HepG2 (cell line): ENCODE measurements around the gene EIF4G1. TPM values are rescaled to one million over a fixed set of nuclear protein-coding genes. Genes with fewer than 3 reads are reported as not detected.

Experiments used
- BCL6 ChIP-seq: IDR thresholded peaks from 2 replicates; pipeline ENCODE4 v1.6.1; 2016; ENCODE audit warnings: missing genetic modification reagents, missing compliant biosample characterization
- HNF1B ChIP-seq: sonication (generic); formaldehyde crosslinking; IDR thresholded peaks from 2 replicates; pipeline ENCODE4 v1.5.1; 2020; ENCODE audit warnings: mild to moderate bottlenecking, moderate library complexity, missing genetic modification reagents
- HNF4A ChIP-seq: sonication (generic); formaldehyde crosslinking; IDR thresholded peaks from 2 replicates; pipeline ENCODE4 v1.4.0; 2020; ENCODE audit warnings: missing genetic modification reagents
- HNRNPH1 ChIP-seq: fragments of 200-400 bp; formaldehyde crosslinking; optimal IDR thresholded peaks from 2 replicates; pipeline ENCODE3; 2017; ENCODE audit warnings: mild to moderate bottlenecking, low read depth, low read length
- KDM3A ChIP-seq: IDR thresholded peaks from 2 replicates; pipeline ENCODE4 v1.6.1; 2018; ENCODE audit warnings: low read depth, missing compliant biosample characterization
- MED1 ChIP-seq: sonication (generic); formaldehyde crosslinking; IDR thresholded peaks from 2 replicates; pipeline ENCODE4 v1.4.0; 2020; ENCODE audit warnings: missing genetic modification reagents
- MEIS1 ChIP-seq: sonication (generic); formaldehyde crosslinking; IDR thresholded peaks from 2 replicates; pipeline ENCODE4 v1.9.0; 2021; ENCODE audit warnings: mild to moderate bottlenecking, missing genetic modification reagents, moderate library complexity, borderline replicate concordance
- NR2C2 ChIP-seq: sonication (generic); formaldehyde crosslinking; IDR thresholded peaks from 2 replicates; pipeline ENCODE4 v1.4.0; 2020; ENCODE audit warnings: missing genetic modification reagents, mild to moderate bottlenecking, moderate library complexity, borderline replicate concordance
- RARA ChIP-seq: IDR thresholded peaks from 2 replicates; pipeline ENCODE4 v1.6.1; 2016; ENCODE audit warnings: missing genetic modification reagents, missing compliant biosample characterization
- RFXAP ChIP-seq: sonication (generic); formaldehyde crosslinking; IDR thresholded peaks from 2 replicates; pipeline ENCODE4 v1.4.0; 2020; ENCODE audit warnings: missing genetic modification reagents, borderline replicate concordance
- SKI ChIP-seq: fragments of 450-650 bp; IDR thresholded peaks from one replicate; pipeline ENCODE4 v1.6.1; 2018; ENCODE audit warnings: mild to moderate bottlenecking; ENCODE audit not compliant: partially characterized antibody
- SP2 ChIP-seq: sonication (generic); formaldehyde crosslinking; IDR thresholded peaks from 2 replicates; pipeline ENCODE4 v1.5.1; 2020; ENCODE audit warnings: mild to moderate bottlenecking, missing genetic modification reagents
- TAF1 ChIP-seq: sonication (generic); formaldehyde crosslinking; IDR thresholded peaks from 2 replicates; pipeline ENCODE4 v1.4.0; 2020; ENCODE audit warnings: missing genetic modification reagents
- TFAP4 ChIP-seq: sonication (generic); IDR thresholded peaks from 2 replicates; pipeline ENCODE4 v1.6.1; 2016; ENCODE audit warnings: low read depth, borderline replicate concordance
- TFDP2 ChIP-seq: sonication (generic); formaldehyde crosslinking; IDR thresholded peaks from 2 replicates; pipeline ENCODE4 v1.4.0; 2020; ENCODE audit warnings: missing genetic modification reagents
- ZFP37 ChIP-seq: sonication (generic); formaldehyde crosslinking; IDR thresholded peaks from 2 replicates; pipeline ENCODE4 v1.4.0; 2020; ENCODE audit warnings: missing genetic modification reagents, borderline replicate concordance
- ZNF18 ChIP-seq: sonication (generic); formaldehyde crosslinking; IDR thresholded peaks from 2 replicates; pipeline ENCODE4 v1.8.0; 2022; ENCODE audit warnings: mild to moderate bottlenecking, missing genetic modification reagents; ENCODE audit not compliant: insufficient replicate concordance
- ZNF564 ChIP-seq: sonication (generic); formaldehyde crosslinking; IDR thresholded peaks from 2 replicates; pipeline ENCODE4 v1.8.1; 2023; ENCODE audit warnings: mild to moderate bottlenecking, missing genetic modification reagents
- ZNF569 ChIP-seq: sonication (generic); formaldehyde crosslinking; IDR thresholded peaks from 2 replicates; pipeline ENCODE4 v1.5.0; 2020; ENCODE audit warnings: mild to moderate bottlenecking, missing genetic modification reagents, moderate library complexity, borderline replicate concordance
- ZNF746 ChIP-seq: sonication (generic); formaldehyde crosslinking; IDR thresholded peaks from 2 replicates; pipeline ENCODE4 v1.8.0; 2022; ENCODE audit warnings: mild to moderate bottlenecking, missing genetic modification reagents
- ZNF761 ChIP-seq: sonication (generic); formaldehyde crosslinking; conservative IDR thresholded peaks from 2 replicates; pipeline ENCODE4 v1.4.0; 2020; ENCODE audit warnings: mild to moderate bottlenecking, missing genetic modification reagents
- ZSCAN9 ChIP-seq: IDR thresholded peaks from 2 replicates; pipeline ENCODE4 v1.6.1; 2016; ENCODE audit warnings: borderline replicate concordance
- polyA plus RNA-seq, 8 experiments: library from polyadenylated mRNA; depleted of rRNA in 3 of 8; stranded (reverse) in 7 of 8; unstranded in 1 of 8; fragments of >200 nt; fragmentation: Illumina TruSeq in 4 of 8; extraction: Trizol in 4 of 8; gene quantifications; 2 replicates each; pipeline versions ENCODE4 v1.2.1 to v1.2.3, GENCODE V29; 2011 to 2016; ENCODE audit warnings: low read depth in 4 of 8, missing spikeins in 1 of 8, mixed read lengths in 1 of 8; ENCODE audit not compliant: insufficient read depth in 1 of 8
- total RNA-seq, 5 experiments: library from RNA; depleted of rRNA; stranded (reverse); fragments of >200 nt; fragmentation: Illumina TruSeq; extraction: Trizol; gene quantifications; 2 replicates each; pipeline ENCODE4 v1.2.3, GENCODE V29; 2016; ENCODE audit warnings: low read depth in 1 of 5
- TF ChIP-seq, protein P1 (sequence below): IDR thresholded peaks from 2 replicates; pipeline ENCODE4 v1.6.1; 2016; ENCODE audit warnings: mild to moderate bottlenecking, missing biosample characterization, missing genetic modification reagents
- TF ChIP-seq, protein P2 (sequence below): IDR thresholded peaks from 2 replicates; pipeline ENCODE4 v1.6.1; 2018; ENCODE audit warnings: missing genetic modification reagents, mild to moderate bottlenecking, missing compliant biosample characterization

Gene EIF4G1
- total and polyA plus RNA-seq, 2 of the 13 experiments (the other 11 are each of a cell fraction or from before 2014, with no cell fraction given), result 208 to 213 TPM

DNA sequence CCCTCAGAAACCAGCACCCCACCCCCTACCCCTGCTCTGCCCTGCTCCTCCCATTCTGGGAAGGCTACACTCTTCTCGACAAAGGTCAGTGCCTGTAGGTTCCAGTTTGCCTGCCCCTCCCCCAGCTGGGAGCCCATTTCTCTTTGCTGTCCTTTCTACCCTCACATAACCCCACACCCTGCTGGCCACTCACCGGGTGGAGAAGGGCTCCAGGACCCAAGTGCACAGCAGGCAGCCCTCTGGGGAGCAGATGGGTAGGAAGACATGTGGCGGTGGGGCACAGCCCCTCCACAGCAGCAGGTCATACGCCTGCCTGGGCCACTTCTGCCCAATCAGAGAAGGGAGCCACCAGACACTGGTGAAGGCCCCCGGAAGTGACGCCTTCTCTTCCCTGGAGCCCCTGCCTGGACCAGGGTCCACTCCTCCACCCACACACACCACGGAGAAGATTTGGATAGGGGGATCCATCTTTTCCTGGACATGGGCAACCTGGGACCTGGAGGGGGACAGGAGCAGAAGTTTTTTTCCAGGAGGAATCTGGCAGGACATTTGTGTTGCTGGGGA lies 63.6 kb downstream of the EIF4G1 start, which contains the start of gene THPO (continued):
- peak; percentile 76; the same call in 1 of the 2 replicates for TF ChIP-seq TFAP4
- peak; percentile 27 for TF ChIP-seq SKI
- TF ChIP-seq TAF1 (CRISPR knock-in tag), result peak; percentile 84
- TF ChIP-seq HNRNPH1, result no peak
- TF ChIP-seq ZNF569 (CRISPR knock-in tag), result 0 out of 2 replicates have a peak, but pooled peaks have one; percentile 60
- no peak for TF ChIP-seq ZNF564 (CRISPR knock-in tag)
- peak; percentile 63; the same call in 1 of the 2 replicates for TF ChIP-seq ZFP37 (CRISPR knock-in tag)
- TF ChIP-seq HNF1B (CRISPR knock-in tag), result peak; percentile 90
- peak; percentile 73 for TF ChIP-seq SP2 (CRISPR knock-in tag)
- peak; percentile 86 for TF ChIP-seq NR2C2 (CRISPR knock-in tag)
- TF ChIP-seq, protein P1, sequence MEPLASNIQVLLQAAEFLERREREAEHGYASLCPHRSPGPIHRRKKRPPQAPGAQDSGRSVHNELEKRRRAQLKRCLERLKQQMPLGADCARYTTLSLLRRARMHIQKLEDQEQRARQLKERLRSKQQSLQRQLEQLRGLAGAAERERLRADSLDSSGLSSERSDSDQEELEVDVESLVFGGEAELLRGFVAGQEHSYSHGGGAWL (CRISPR knock-in tag), result peak; percentile 46; the same call in 1 of the 2 replicates
- 0 out of 2 replicates have a peak, but pooled peaks have one; percentile 58 for TF ChIP-seq ZNF761 (CRISPR knock-in tag)
- TF ChIP-seq BCL6 (CRISPR knock-in tag), result 0 out of 2 replicates have a peak, but pooled peaks have one; percentile 25
- TF ChIP-seq MEIS1 (CRISPR knock-in tag), result 0 out of 2 replicates have a peak, but pooled peaks have one; percentile 29
- TF ChIP-seq, protein P2, sequence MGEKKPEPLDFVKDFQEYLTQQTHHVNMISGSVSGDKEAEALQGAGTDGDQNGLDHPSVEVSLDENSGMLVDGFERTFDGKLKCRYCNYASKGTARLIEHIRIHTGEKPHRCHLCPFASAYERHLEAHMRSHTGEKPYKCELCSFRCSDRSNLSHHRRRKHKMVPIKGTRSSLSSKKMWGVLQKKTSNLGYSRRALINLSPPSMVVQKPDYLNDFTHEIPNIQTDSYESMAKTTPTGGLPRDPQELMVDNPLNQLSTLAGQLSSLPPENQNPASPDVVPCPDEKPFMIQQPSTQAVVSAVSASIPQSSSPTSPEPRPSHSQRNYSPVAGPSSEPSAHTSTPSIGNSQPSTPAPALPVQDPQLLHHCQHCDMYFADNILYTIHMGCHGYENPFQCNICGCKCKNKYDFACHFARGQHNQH, result peak; percentile 74
- TF ChIP-seq RFXAP (CRISPR knock-in tag), result peak; percentile 76
- TF ChIP-seq KDM3A (CRISPR knock-in tag), result 0 out of 2 replicates have a peak, but pooled peaks have one; percentile 45
- TF ChIP-seq ZNF18 (CRISPR knock-in tag), result no peak
- TF ChIP-seq MED1 (CRISPR knock-in tag), result peak; percentile 66
- peak; percentile 80 for TF ChIP-seq HNF4A (CRISPR knock-in tag)
- no peak; the same call in 1 of the 2 replicates for TF ChIP-seq RARA
- TF ChIP-seq ZNF746 (CRISPR knock-in tag), result peak; percentile 49; the same call in 1 of the 2 replicates
- peak; percentile 2; the same call in 1 of the 2 replicates for TF ChIP-seq TFDP2
- TF ChIP-seq ZSCAN9 (CRISPR knock-in tag), result no peak
